ENCODE measurements around the gene KCNA4.
"Not testable (repeated sequence)": the region's sequence is repeated elsewhere in the genome, so short reads cannot be mapped to it uniquely, and the experiment has no call there.

The KCNA4 gene

GRCh38 chr11:30016588-30017363, at the start of gene KCNA4:
Gene KCNA4, minus strand, starts transcription at chr11:30017030. Its CDS starts 4,352 bp downstream, at chr11:30012678.
- no peak for DNase-seq

- DNase-seq: no peak
These were observed 45.3 kb upstream of the KCNA4 start for GRCh38 chr11:30062103-30062502.

- no peak for DNase-seq
These were observed 42.5 kb upstream of the KCNA4 start for GRCh38 chr11:30059172-30059815.

- DNase-seq: no peak
These were observed 32.4 kb upstream of the KCNA4 start for GRCh38 chr11:30049214-30049613.

- DNase-seq: no peak
These were observed 29.7 kb upstream of the KCNA4 start for GRCh38 chr11:30046578-30046945.

- DNase-seq: no peak
These were observed 29.2 kb upstream of the KCNA4 start for GRCh38 chr11:30045921-30046577.

- DNase-seq: no peak
These were observed 28.3 kb upstream of the KCNA4 start for GRCh38 chr11:30045144-30045543.

GRCh38 chr11:30041171-30041570, 24.3 kb upstream of the KCNA4 start:
- no peak for DNase-seq

- not testable (repeated sequence) for DNase-seq
These were observed 17.9 kb upstream of the KCNA4 start for GRCh38 chr11:30034746-30035145.

- DNase-seq: not testable (repeated sequence)
These were observed 17.3 kb upstream of the KCNA4 start for GRCh38 chr11:30034166-30034565.

- DNase-seq: no peak
These were observed 8.7 kb upstream of the KCNA4 start for GRCh38 chr11:30025396-30026139.

- DNase-seq: no peak
These were observed 6.2 kb upstream of the KCNA4 start for GRCh38 chr11:30023074-30023473.

GRCh38 chr11:30019481-30019880, 2.7 kb upstream of the KCNA4 start:
- DNase-seq: no peak

- DNase-seq: no peak
These were observed 1.7 kb upstream of the KCNA4 start for GRCh38 chr11:30018495-30018894.

- DNase-seq: no peak
These were observed 640 bp upstream of the KCNA4 start for GRCh38 chr11:30017445-30017895.

- no peak for DNase-seq
These were observed 961 bp downstream of the KCNA4 start for GRCh38 chr11:30015725-30016412.

- no peak for DNase-seq
These were observed 4.5 kb downstream of the KCNA4 start for GRCh38 chr11:30012346-30012745.

GRCh38 chr11:30009060-30009459, 7.8 kb downstream of the KCNA4 start:
- no peak for DNase-seq

GRCh38 chr11:30006876-30007275, 10.0 kb downstream of the KCNA4 start:
- no peak for DNase-seq

- no peak for DNase-seq
These were observed 14.6 kb downstream of the KCNA4 start for GRCh38 chr11:30002157-30002785.

GRCh38 chr11:30000986-30001750, 15.7 kb downstream of the KCNA4 start:
- DNase-seq: no peak

Measured in CD4-positive, alpha-beta T cell treated with Interleukin-1 beta for 1 hour (primary cell).